ENCODE data around the gene PSTPIP1.
A peak's percentile ranks its signal among the peaks of the same experiment; 100 is the strongest.

Gene PSTPIP1

DNA sequence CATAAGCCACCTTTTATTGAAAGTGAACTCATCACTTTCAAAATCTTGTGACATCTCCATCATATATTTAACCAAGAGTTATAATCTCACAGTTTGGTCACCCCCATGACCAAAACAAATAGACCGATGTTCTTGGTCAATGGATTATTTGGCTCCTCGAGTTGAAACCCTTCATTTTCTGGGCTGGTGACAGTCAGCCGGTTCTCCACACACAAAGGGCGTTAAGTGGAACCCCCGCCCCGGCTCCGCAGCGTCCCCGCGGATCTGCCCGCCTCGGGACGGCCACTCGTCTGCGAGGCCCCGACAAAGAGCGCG is 75.2 kb downstream of the PSTPIP1 start:
- no peak for DNase-seq (ENCODE audit: low spot score)

DNA sequence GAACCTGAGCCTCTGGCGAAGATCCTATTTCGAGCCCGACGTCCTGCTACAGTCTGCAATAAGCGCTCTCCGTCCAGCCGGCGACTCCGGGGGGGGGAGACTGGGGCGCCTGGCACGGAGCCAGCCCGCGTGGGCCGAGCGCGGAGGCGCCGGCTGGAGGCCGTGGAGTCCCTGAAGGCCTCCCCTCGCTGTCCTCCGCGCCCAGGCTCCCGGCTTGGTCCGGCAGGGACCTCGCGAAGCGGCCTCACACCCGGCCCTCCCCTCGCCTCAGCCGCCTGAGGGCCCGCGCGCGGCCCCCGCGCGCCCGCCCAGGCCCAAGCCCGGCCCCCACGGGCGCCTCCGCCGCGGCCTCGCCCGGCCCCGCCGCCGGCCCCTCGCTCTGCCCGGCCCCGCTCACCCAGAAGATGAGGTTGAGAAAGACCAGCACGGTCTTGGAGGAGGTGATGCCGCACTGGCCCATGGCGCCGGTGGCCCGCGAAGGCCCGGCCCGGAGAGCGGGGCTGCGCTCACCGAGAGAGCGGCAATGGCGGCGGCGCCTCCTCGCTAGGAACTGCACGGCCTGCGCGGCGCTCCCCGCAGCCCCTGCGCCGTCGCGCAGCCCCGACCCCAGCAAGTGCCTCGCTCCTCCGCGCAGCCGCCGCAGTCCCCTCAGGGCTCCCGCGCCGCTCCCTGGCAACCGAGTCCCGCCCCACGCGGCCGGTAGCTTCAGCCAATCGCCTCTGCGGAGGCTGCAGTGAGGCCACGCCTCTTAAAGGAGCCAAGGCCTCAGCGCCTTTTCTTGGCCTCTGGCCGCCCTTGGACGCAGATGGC is 75.8 kb downstream of the PSTPIP1 start, which contains the start of gene TSPAN3:
TSPAN3 (minus strand) TSS at position 615 of the 810 bp plus-strand sequence; CDS start at position 460, 155 bp downstream.
- DNase-seq (ENCODE audit: low spot score): peak; percentile 95

DNA sequence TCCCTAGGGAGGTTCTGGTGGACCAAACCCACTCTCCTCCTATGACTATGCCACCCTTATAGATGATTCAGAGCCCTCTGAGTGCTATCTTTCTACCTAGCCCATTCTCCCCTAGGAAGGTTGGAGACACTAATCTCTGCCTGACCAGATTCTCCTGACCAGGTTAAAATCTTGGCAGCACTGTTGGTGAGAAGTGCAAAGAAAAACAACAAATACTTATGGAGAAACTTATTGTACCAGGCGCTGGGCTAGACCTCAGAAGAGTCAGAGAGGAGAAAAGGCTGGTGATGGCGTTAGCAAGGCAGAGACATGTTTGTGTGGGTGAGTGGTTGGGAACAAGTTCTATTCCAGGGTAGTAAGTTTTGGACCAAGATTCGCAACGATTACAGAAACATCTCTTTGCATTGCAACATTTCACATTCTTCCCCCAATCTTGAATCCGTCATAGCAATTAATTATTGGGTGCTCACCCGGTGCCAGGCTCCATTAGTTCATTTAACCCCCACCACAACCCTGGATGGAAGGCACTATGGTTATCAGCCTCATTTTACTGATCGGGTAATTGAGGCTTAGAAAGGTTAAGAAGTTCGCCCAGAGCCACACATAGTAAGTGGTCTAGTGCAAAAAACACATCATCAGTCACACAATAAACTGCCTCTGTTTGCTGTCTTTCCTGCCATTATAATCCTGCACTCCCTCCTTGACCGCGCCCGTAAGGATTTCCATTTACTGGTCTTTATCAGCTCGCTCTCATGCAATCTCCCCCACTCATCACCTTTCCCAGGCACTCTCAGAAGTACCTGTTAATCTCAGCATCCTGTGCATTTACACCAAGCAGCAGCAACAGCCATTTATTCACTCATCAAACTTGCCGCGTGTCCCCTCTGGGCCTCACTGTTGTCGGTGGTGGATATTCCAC is 76.6 kb downstream of the PSTPIP1 start:
- no peak for DNase-seq (ENCODE audit: low spot score)

DNA sequence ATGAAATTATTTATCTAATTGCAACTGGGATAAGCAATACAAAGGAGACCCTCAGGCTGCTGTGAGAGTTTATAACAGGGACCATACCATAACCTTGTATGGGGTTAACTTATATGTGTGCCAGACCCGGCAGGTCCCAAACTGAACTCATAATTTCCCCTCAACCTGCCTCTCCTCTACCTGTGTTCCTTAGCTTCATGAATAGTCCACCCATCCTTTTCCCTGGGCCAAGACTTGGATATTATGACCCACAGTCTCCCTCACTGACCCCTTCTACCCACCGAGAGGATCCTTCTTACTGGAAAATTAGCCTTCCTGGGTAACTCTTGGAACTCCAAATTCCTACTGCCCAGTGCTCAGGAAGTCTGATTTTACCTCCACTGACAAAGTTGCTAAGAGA is 79.4 kb downstream of the PSTPIP1 start:
- DNase-seq (ENCODE audit: low spot score): no peak

DNA sequence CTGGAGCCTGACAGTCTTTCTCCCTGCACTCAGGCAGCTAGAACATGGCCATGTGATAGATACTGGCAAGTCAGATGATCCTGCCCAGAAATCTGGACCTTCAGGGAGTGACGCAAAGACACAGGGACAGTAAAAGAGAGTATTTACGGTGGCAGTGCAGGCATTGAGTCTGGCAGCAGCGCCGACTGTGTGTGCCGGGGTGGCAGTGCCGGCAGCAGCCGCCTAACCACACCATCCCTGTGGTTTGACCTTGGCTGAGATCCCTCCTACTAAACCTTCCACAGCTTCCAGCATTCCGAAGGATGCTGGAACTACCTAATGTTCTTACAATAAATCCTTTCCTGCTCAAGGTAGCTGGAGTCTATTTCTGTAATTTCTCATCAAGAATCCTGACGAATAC is 80.6 kb downstream of the PSTPIP1 start:
- DNase-seq (ENCODE audit: low spot score): no peak

DNA sequence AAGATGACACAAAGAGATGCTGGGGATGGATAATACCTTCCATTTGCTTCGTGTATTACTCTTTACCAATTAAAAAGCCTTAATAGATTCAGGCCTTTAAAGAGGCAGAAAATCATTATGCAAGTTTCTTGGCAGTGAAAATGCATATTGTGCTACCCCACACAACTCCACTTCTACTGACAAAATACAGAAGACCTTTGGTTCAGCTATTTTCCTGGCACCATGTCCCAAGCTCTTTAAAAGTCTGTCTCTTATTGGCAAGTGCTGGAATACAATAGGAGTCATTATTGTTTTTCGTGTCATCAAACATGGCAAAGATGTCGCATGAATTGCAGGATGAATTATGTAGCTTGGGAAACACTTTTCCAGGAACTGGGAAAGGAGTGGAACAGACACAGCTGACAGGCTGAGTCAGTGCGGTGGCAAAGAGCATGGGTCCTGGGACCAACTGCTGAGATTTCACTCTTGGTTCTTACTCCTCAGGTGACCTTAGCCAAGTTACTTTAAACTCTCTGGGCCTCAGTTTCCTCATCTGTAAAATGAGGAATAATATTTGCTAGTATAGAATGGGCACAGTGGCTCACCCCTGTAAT is 81.5 kb downstream of the PSTPIP1 start:
- DNase-seq (ENCODE audit: low spot score): no peak

DNA sequence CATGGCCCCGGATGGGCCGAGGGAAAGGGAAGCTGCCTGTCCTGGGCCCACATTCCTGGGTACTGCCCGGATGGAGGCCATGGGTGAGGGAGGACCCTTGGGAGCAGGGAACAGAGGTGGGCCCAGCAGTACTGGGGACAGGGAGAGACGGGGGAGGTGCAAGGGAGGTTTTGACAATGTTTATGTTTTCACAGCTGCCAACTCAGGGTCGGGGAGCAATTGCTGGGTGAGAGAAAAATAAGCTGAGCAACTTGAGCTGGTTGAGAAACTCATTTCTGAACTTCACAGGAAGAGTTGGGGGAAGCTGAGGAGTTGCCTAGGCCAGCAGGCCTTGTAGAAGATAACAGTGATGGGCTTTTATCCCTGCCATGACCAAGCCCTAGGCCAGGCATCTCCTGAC is 87.0 kb downstream of the PSTPIP1 start:
- DNase-seq (ENCODE audit: low spot score): no peak

DNA sequence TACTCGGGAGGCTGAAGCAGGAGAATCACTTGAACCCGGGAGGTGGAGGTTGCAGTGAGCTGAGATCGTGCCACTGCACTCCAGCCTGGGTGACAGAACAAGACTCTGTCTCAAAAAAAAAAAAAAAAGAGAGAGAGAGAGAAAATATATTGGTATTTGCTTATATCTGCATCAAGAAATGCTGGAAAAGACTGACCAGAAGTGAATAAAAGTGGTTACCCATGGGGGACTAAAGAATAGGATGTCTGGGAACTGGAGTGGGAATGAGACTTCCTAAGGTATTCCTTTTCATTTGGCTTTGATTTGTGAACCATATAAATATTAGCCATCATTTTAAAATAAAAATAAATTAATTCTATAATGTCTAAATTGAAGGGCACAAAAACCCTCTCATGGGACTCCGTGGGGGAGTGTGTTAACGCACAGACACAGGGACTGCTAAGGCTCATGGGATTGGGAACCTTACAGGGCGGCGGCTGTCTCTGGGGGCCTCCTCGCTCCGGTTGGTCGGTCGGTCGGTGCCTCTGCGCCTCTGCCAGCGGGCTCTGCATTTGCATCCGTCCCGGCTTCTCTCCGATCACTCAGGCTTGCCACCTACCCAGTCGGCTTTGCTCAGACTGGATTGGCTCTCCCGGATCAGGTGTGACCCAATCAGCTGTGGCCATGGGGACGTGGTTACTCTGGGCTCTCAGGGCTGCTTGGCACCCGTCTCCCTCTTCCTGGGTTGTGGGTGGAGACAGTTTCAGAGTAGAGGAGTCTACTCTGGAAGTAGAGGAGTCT is 88.6 kb downstream of the PSTPIP1 start:
- DNase-seq (ENCODE audit: low spot score): peak; percentile 97

DNA sequence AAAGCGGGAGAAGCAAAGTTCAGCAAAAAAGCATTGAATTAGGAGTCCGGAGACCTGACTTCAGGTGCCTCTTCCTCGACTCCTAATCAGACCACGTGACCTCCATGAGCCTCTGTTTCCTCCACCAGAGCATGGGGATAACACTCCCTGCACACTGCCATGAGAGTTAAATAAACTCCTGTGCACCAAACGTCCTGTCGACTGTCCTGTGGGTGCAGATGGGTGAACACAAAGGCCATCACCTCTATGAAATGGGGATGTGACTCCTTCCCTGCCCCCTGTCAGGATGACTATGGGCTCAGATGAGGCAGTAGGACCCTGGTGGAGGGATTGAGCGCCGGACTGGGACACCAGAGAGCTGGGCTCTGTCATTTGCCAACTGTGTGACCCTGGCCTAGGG is 89.5 kb downstream of the PSTPIP1 start:
- no peak for DNase-seq (ENCODE audit: low spot score)

DNA sequence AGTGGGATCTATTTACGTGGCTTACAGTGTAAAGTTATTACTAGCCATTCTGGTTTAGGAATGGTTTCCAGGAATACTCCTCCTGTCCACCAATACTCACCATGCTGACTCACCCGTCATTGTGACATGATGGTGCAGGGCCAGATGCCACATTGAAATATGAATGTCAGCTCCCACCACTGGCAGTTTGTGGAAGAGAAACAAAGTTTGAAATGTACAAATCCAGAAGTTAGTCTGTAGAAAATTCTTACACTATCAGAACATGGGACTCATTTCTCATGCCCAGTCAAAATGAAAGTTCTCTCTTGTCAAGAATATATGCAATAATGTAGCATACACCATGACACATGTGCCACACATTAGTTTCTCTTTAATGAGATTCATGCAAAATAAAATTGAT is 90.4 kb downstream of the PSTPIP1 start:
- DNase-seq (ENCODE audit: low spot score): no peak

Measured in germinal center (tissue), 1 donor.